Esophagus (tissue), 2 donors: Measurements from ENCODE around the gene STOM. TPM values are rescaled to one million over a fixed set of nuclear protein-coding genes. Genes with fewer than 3 reads are reported as not detected.

Experiments used
- H3K27ac ChIP-seq, 2 donors: one replicate each; pipeline ENCODE4 v1.5.1; 2013; ENCODE audit warnings: low read depth in 2 of 2, mild to moderate bottlenecking in 2 of 2, inconsistent platforms in 1 of 2, low read length in 1 of 2, moderate library complexity in 1 of 2
- H3K27me3 ChIP-seq, 2 donors: one replicate each; pipeline ENCODE4 v1.6.1; 2013; ENCODE audit warnings: low read length in 2 of 2, control low read depth in 1 of 2, mild to moderate bottlenecking in 1 of 2; ENCODE audit not compliant: insufficient read depth in 2 of 2, control insufficient read depth in 1 of 2
- H3K36me3 ChIP-seq, 2 donors: one replicate each; pipeline ENCODE4 v1.6.1; 2013; ENCODE audit warnings: low read length in 1 of 2; ENCODE audit not compliant: control insufficient read depth in 2 of 2, insufficient read depth in 2 of 2
- H3K4me1 ChIP-seq, 2 donors: one replicate each; pipeline ENCODE4 v1.6.1; 2013; ENCODE audit warnings: low read length in 1 of 2; ENCODE audit not compliant: control insufficient read depth in 2 of 2, insufficient read depth in 2 of 2
- H3K4me3 ChIP-seq, 2 donors: one replicate each; pipeline ENCODE4 v1.5.1; 2013; ENCODE audit warnings: low read length in 2 of 2, mild to moderate bottlenecking in 2 of 2, low read depth in 1 of 2, moderate library complexity in 1 of 2
- H3K9me3 ChIP-seq, 2 donors: one replicate each; pipeline ENCODE4 v1.6.1; 2013; ENCODE audit warnings: mild to moderate bottlenecking in 2 of 2, low read depth in 1 of 2, low read length in 1 of 2, moderate library complexity in 1 of 2; ENCODE audit not compliant: control insufficient read depth in 2 of 2, insufficient read depth in 1 of 2
- WGBS, 2 donors: extraction: QIAGEN DNeasy Blood & Tissue Kit; methylation state at CpG; one replicate each; pipeline ENCODE4 v1.1.7; 2013; 5-methylcytosine and 5-hydroxymethylcytosine counted together
- polyA plus RNA-seq, 2 donors: library from polyadenylated mRNA; stranded (reverse); fragments of 200-250 nt; gene quantifications; one replicate each; pipeline ENCODE4 v1.2.3, GENCODE V29; 2013
- donor health status: healthy with polysubstance abuse.
- donor health status: Bipolar disorder and iron deficiency.

The STOM gene
- polyA plus RNA-seq, 2 donors = 46.3 to 64.7 TPM

DNA sequence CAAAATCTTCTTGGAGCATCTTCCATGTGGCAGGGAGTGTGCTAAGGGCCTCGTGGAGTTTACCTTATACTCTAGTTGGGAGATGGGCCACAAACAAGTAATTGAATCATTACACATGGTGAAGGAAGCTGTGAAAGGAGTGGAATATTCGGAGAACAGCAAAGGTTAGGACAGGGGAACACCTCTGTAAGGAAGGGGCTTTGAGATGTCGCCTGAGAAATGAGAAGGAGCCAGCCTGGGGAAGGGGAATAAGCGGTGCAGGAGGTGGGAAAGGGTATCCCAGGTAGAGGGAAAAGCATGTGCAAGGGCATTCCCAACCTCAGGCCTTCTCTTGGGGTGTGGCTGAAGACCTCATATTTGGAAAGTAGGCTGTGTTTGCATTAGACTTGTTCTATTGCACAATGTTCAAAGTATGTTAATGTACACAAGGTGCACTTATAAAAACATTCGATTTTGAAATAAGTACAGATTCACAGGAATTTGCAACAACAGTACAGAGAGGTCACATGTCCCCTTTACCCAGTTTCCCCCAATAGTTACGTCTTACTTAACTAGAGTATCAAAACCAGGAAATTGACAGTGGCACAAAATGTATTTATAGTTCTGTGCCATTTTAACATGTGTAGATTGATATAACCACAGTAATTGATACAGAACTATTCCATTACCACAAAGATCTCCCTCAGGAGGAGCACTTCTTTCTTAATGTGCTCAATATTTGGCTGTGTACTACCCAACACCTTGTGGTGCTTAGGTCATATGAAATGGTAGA lies 2.4 kb upstream of the STOM start:
- no peaks in the 10 kb centered on the region for H3K9me3 ChIP-seq
- no peaks in the 10 kb centered on the region for H3K27me3 ChIP-seq
- H3K4me1 ChIP-seq = peaks cover 5 to 10% of the 10 kb centered on the region in 2 donors
- 56 to 63% methylated on average over 6 of the region's 6 CpGs for WGBS, 2 donors
- peak overlapping the region; percentile 86 to 91 for H3K27ac ChIP-seq
- no peaks in the 10 kb centered on the region for H3K36me3 ChIP-seq
- H3K4me3 ChIP-seq = no peak overlapping the region

DNA sequence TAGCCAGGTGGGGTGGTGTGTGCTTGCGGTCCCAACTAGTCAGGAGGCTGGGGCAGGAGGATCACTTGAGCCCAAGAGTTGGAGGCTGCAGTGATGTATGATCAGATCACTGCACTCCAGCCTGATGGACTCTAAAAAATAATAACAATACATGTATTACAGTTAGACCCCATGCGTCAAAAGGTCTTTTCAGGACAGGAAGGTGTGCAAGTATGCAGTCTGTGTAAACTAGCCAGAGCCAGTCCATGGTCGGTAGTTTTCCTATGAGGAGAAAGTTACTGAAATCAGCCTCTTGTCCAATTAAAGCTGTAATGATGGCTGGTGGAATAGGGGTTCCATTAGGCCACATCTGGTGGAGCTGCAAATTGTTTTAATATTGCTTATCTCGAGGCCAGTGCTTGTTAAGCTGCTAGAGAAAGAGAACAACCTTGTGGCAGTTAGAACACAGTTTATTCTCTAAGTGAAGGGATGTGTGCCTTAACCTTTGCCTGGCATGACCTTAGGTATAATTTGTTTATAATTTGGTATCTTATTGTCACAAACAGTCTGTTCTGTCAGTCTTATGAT lies 1.5 kb upstream of the STOM start:
- peak overlapping the region; percentile 91 to 96 for H3K27ac ChIP-seq
- WGBS, 2 donors = 67 to 73% methylated on average over 4 of the region's 4 CpGs
- no peaks in the 10 kb centered on the region for H3K27me3 ChIP-seq
- H3K4me1 ChIP-seq = peaks cover 5 to 10% of the 10 kb centered on the region in 2 donors
- no peaks in the 10 kb centered on the region for H3K9me3 ChIP-seq
- H3K36me3 ChIP-seq = no peaks in the 10 kb centered on the region
- H3K4me3 ChIP-seq = no peak overlapping the region

DNA sequence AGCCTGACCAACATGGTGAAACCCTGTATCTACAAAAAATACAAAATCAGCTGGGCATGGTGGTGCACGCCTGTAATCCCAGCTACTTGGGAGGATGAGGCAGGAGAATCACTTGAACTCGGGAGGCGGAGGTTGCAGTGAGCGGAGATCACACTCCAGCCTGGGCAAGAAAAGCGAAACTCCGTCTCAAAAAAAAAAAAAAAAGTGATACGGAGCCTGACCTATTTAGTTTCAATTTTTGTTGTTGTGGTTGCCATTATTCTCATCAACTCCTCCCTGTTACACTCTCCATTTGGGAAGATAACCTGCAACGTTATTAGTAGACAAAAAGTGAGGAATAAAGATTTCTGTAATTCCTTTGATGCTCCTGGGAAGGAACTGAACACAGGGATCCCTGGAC lies 1.3 kb downstream of the STOM start:
- no peaks in the 10 kb centered on the region for H3K27me3 ChIP-seq
- 48 to 50% methylated on average over 8 of the region's 8 CpGs for WGBS, 2 donors

DNA sequence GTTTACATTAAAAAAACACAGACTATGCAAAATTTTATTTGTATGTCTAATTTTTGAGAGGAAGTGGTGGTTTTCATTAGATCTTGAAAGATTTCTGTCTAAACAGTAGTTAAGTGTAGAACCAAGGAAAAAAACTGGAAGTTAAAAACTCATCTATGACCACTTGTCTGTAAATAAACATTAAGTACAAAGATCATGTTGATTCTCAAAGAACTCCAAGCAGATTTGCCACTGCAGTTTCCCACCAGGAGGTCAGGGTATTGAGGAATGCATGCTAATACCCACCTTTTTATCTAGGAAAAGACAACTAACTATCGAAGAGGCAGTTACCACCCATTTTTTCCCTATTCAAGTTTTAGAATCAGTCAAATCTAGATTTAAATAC lies 1.9 kb downstream of the STOM start:
- H3K4me3 ChIP-seq = peak overlapping the region in 1 of 2 donors; percentile 22
- no peak overlapping the region for H3K27ac ChIP-seq
- no peaks in the 10 kb centered on the region for H3K36me3 ChIP-seq
- H3K4me1 ChIP-seq = peaks cover 5 to 10% of the 10 kb centered on the region in 2 donors
- no peaks in the 10 kb centered on the region for H3K9me3 ChIP-seq
- WGBS, 2 donors = 45 to 49% methylated on average over 1 of the region's 1 CpG
- no peaks in the 10 kb centered on the region for H3K27me3 ChIP-seq

More for the DNA sequence above, 1.3 kb downstream of the STOM start:
- Histone ChIP-seq H3K36me3 (no peaks in the 10 kb centered on the region), H3K27ac (peak overlapping the region in 1 of 2 donors; percentile 89), H3K4me1 (peaks cover 5 to 10% of the 10 kb centered on the region in 2 donors), H3K4me3 (peak overlapping the region; percentile 72 to 75), H3K9me3 (no peaks in the 10 kb centered on the region)

DNA sequence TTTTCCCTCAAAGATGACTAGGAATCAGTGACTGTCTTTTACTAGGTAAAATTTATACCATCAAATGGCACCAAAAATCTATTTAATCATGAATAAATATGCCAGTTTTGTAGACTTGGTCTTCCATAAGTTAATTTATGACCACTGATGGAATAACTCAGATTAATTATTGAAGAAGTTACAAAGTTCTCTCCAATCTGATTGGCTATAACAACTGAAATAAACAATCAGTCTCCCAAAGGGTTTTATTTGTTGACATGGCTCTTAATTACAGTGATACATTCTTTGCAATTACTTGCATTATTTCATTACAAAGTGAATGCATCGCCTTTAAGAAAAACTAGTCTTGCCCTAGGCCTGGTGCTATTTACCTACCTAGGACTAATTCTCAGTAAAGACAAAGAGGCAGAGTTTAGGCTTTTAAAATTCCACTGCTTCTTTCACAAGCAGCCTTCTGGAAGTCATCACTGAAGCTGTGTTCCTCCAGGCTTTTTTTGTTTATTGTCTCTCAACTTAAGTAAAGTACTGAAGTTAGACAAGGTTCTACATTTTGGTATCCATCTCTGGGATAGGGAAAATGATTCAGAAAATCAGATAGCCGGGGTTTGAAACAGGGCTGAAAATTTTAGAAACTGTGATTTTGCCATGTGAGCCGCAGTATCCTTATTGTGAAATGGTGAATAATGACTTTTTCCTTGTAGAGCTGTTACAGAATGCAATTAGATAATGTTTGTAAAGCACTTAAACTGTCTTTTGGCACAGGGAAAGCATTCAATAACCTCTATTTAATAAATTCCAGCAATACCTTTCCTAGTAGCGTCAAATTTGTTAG lies 2.5 kb downstream of the STOM start:
- Histone ChIP-seq H3K9me3 (no peaks in the 10 kb centered on the region), H3K4me3 (peak overlapping the region in 1 of 2 donors; percentile 22), H3K36me3 (no peaks in the 10 kb centered on the region), H3K27me3 (no peaks in the 10 kb centered on the region), H3K27ac (peak overlapping the region in 1 of 2 donors; percentile 35), H3K4me1 (peaks cover 5 to 10% of the 10 kb centered on the region in 2 donors)
- 39 to 47% methylated on average over 4 of the region's 4 CpGs for WGBS, 2 donors

DNA sequence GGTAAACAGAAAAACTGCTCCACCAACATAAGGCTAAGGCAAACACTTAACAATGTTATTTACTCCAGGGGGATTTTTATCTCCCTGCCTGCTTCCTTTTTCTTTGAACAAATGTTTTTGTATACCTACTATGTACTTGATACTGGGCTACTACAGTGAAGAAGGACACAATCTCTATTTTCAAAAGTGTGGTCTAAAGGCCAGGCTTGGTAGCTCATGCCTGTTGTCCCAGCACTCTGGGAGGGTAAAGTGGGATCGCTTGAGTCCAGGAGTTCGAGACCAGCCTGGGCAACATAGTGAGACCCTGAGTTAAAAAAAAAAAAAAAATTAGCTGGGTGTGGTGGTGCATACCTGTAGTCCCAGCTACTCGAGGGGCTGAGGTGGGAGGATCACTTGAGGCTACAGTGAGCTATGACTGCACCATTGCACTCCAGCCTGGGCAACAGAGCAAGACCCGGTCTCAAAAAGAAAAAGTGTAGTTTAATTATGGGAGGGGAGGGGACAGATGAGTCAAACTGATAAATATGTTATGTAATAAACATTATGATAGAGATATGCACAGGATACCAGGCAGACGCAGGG lies 3.3 kb downstream of the STOM start:
- WGBS, 2 donors = 72 to 74% methylated on average over 5 of the region's 5 CpGs
- peak overlapping the region in 1 of 2 donors; percentile 0 for H3K27ac ChIP-seq
- no peaks in the 10 kb centered on the region for H3K36me3 ChIP-seq
- H3K9me3 ChIP-seq = no peaks in the 10 kb centered on the region
- H3K4me3 ChIP-seq = no peak overlapping the region
- H3K27me3 ChIP-seq = no peaks in the 10 kb centered on the region
- H3K4me1 ChIP-seq = peaks cover 4 to 6% of the 10 kb centered on the region in 2 donors

DNA sequence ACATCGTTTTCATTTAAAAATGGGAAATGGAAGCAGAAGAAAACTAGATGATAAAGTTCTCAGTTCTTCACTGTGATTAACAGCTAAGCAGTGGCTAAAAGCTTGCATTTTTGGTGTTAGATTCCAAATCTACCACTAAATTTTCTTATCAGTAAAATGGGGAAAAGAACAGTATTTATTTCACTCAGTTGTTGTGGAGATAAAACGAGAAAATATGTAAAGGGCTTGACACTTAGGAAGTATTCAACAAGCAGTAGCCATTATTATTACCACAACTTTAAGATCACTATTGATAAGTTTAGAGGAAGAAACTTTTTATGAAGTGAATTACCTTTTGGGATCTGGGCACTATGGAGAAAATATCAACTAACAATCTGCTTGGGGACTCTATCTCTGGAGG lies 4.5 kb downstream of the STOM start:
- 66 to 68% methylated on average over 2 of the region's 2 CpGs for WGBS, 2 donors
- peaks cover 0 to 5% of the 10 kb centered on the region in 2 donors for H3K4me1 ChIP-seq
- no peaks in the 10 kb centered on the region for H3K9me3 ChIP-seq
- no peaks in the 10 kb centered on the region for H3K27me3 ChIP-seq
- no peaks in the 10 kb centered on the region for H3K36me3 ChIP-seq
- H3K27ac ChIP-seq = no peak overlapping the region
- no peak overlapping the region for H3K4me3 ChIP-seq

DNA sequence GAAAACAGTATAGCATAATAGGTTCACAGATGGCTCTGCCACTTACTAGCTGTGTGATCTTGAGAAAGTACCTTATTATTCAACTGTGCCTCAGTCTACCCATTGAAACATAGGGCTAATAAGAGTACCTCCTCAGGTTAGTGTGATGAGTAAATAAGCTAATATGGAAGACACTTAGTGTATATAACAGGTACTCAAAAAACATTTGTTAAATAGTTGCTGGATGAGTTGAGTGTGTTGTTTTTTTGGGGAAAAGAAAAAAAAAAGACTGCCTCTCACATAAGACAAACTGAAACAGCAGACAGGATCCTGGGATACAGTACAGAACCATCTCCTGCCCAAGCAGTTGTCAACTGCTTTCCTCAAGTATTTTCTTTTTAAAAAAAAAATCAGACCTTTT lies 5.2 kb downstream of the STOM start:
- H3K9me3 ChIP-seq = no peaks in the 10 kb centered on the region
- no peaks in the 10 kb centered on the region for H3K36me3 ChIP-seq
- no peaks in the 10 kb centered on the region for H3K27me3 ChIP-seq
- H3K27ac ChIP-seq = no peak overlapping the region
- H3K4me1 ChIP-seq = no peaks in the 10 kb centered on the region
- H3K4me3 ChIP-seq = no peak overlapping the region

DNA sequence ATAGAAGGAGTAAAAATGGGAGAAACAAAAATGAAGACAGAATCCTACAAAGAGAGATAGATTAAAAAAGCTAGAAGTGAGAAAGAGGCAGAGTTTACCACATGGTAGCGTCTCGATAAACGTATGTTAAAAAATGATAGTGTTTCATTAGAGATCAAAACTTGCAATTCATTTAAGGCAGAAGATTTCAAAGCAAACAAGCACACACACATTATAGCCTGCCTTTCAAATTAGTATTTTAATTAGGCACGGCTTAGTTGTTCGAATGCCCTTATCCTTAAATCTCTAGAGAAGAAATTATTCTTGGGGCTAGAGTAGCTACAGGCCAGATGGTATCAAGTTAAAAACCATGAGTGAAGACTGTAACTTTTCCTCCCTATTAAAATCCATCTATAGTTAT lies 6.0 kb downstream of the STOM start:
- WGBS, 2 donors = 74% methylated on average over 5 of the region's 5 CpGs
- no peak overlapping the region for H3K27ac ChIP-seq

More for the DNA sequence above, 6.0 kb downstream of the STOM start:
- Histone ChIP-seq H3K4me1 (no peaks in the 10 kb centered on the region), H3K36me3 (no peaks in the 10 kb centered on the region), H3K27me3 (no peaks in the 10 kb centered on the region), H3K9me3 (no peaks in the 10 kb centered on the region), H3K4me3 (no peak overlapping the region)
